ENCODE data around the gene GRB14.

- TF ChIP-seq POLR2AphosphoS5 (IDR thresholded peaks at IDR 0.05; ENCODE audit: low read depth) (no peak), CTCF (IDR thresholded peaks at IDR 0.05; ENCODE audit: insufficient read depth, low read length) (no peak)
These were observed 108.4 kb downstream of the GRB14 start for GRCh38 chr2:164512871-164513270.

Measured in HL-60 (cell line).